ENCODE measurements around the gene GPR22.

- TF ChIP-seq CTCF (conservative IDR thresholded peaks at IDR 0.05) (no peak), ZFX (IDR thresholded peaks at IDR 0.05) (no peak)
Measured at GRCh38 chr7:107428642-107429041, 41.2 kb upstream of the GPR22 start.
